Mesenchymal stem cell (in vitro differentiated cells and primary cell): ENCODE data around the gene PLEKHG5.
"Not testable (repeated sequence)": the region's sequence is repeated elsewhere in the genome, so short reads cannot be mapped to it uniquely, and the experiment has no call there.

Source experiments
- DNase-seq: peaks from one replicate; pipeline ENCODE4 v3.0.0-alpha.2; 2013
- H2AFZ ChIP-seq: one replicate; pipeline ENCODE4 v1.6.1; 2013; ENCODE audit warnings: low read depth, mild to moderate bottlenecking, control low read depth, inconsistent platforms, low read length, moderate library complexity
- H2AK5ac ChIP-seq: 2 replicates; pipeline ENCODE4 v1.6.1; 2013; ENCODE audit warnings: low read length, moderate library complexity, mild to moderate bottlenecking, inconsistent platforms; ENCODE audit not compliant: severe bottlenecking
- H2BK120ac ChIP-seq: one replicate; pipeline ENCODE4 v1.6.1; 2013; ENCODE audit warnings: low read depth, mild to moderate bottlenecking, inconsistent platforms, low read length, moderate library complexity
- H2BK12ac ChIP-seq, 2 experiments: one replicate each; pipeline ENCODE4 v1.6.1; 2013; ENCODE audit warnings: inconsistent platforms in 2 of 2, low read length in 2 of 2, mild to moderate bottlenecking in 2 of 2, moderate library complexity in 2 of 2, control low read depth in 1 of 2
- H2BK15ac ChIP-seq: one replicate; pipeline ENCODE4 v1.6.1; 2013; ENCODE audit warnings: mild to moderate bottlenecking, low read depth, inconsistent platforms; ENCODE audit not compliant: poor library complexity, severe bottlenecking
- H2BK5ac ChIP-seq: 2 replicates; pipeline ENCODE4 v1.6.1; 2013; ENCODE audit warnings: low read depth, mild to moderate bottlenecking, low read length, control low read depth, inconsistent platforms; ENCODE audit not compliant: poor library complexity, severe bottlenecking
- H3K14ac ChIP-seq, 2 experiments: one replicate each; pipeline ENCODE4 v1.6.1; 2013; ENCODE audit warnings: inconsistent platforms in 2 of 2, low read length in 2 of 2, control low read depth in 1 of 2, mild to moderate bottlenecking in 1 of 2, moderate library complexity in 1 of 2
- H3K18ac ChIP-seq, 2 experiments: one replicate each; pipeline ENCODE4 v1.6.1; 2013; ENCODE audit warnings: inconsistent platforms in 2 of 2, low read length in 2 of 2, control low read depth in 1 of 2, low read depth in 1 of 2, mild to moderate bottlenecking in 1 of 2
- H3K23ac ChIP-seq, 2 experiments: one replicate each; pipeline ENCODE4 v1.6.1; 2013; ENCODE audit warnings: inconsistent platforms in 2 of 2, low read length in 2 of 2, mild to moderate bottlenecking in 2 of 2, moderate library complexity in 2 of 2, control low read depth in 1 of 2
- H3K27ac ChIP-seq: 2 replicates; pipeline ENCODE4 v1.5.1; 2013; ENCODE audit warnings: mild to moderate bottlenecking, moderate library complexity, low read length, control low read depth, inconsistent platforms; ENCODE audit not compliant: poor library complexity, severe bottlenecking
- H3K27me3 ChIP-seq, 2 experiments: 2 replicates each; pipeline versions ENCODE4 v1.6.1 to v1.7.0; 2013; ENCODE audit warnings: low read length in 2 of 2, mild to moderate bottlenecking in 2 of 2, moderate library complexity in 2 of 2, control low read depth in 1 of 2, inconsistent platforms in 1 of 2; ENCODE audit not compliant: control insufficient read depth in 1 of 2, insufficient read depth in 1 of 2
- H3K36me3 ChIP-seq, 2 experiments: 2 replicates each; pipeline versions ENCODE4 v1.6.1 to v1.7.0; 2013; ENCODE audit warnings: low read length in 2 of 2, control low read depth in 1 of 2, inconsistent platforms in 1 of 2, low read depth in 1 of 2, mild to moderate bottlenecking in 1 of 2; ENCODE audit not compliant: insufficient read depth in 2 of 2, control insufficient read depth in 1 of 2
- H3K4ac ChIP-seq, 2 experiments: one replicate each; pipeline ENCODE4 v1.6.1; 2013; ENCODE audit warnings: inconsistent platforms in 2 of 2, low read length in 2 of 2, mild to moderate bottlenecking in 2 of 2, moderate library complexity in 2 of 2, control low read depth in 1 of 2, low read depth in 1 of 2
- H3K4me1 ChIP-seq: 2 replicates; pipeline ENCODE4 v1.6.1; 2013; ENCODE audit warnings: low read depth, low read length, control low read depth; ENCODE audit not compliant: control insufficient read depth, insufficient read depth
- H3K4me2 ChIP-seq: 2 replicates; pipeline ENCODE4 v1.6.1; 2013; ENCODE audit warnings: low read length, mild to moderate bottlenecking, inconsistent platforms; ENCODE audit not compliant: poor library complexity, severe bottlenecking
- H3K4me3 ChIP-seq, 2 experiments: 2 replicates each; pipeline versions ENCODE4 v1.5.1 to v1.7.0; 2013; ENCODE audit warnings: low read length in 2 of 2, mild to moderate bottlenecking in 2 of 2, control low read depth in 1 of 2, low read depth in 1 of 2; ENCODE audit not compliant: insufficient read depth in 1 of 2
- H3K79me1 ChIP-seq: replicated peaks from 2 replicates; pipeline ENCODE4 v1.6.1; 2013; ENCODE audit warnings: mild to moderate bottlenecking, control low read depth, low read length, inconsistent platforms; ENCODE audit not compliant: poor library complexity, severe bottlenecking
- H3K9ac ChIP-seq: 2 replicates; pipeline ENCODE4 v1.7.0; 2013; ENCODE audit warnings: mild to moderate bottlenecking, low read length, moderate library complexity
- H3K9me3 ChIP-seq: 2 replicates; pipeline ENCODE4 v1.7.0; 2013; ENCODE audit warnings: mild to moderate bottlenecking, low read length; ENCODE audit not compliant: control insufficient read depth
- H4K8ac ChIP-seq: one replicate; pipeline ENCODE4 v1.6.1; 2013; ENCODE audit warnings: inconsistent platforms, mild to moderate bottlenecking, low read length, moderate library complexity
- H4K91ac ChIP-seq: one replicate; pipeline ENCODE4 v1.6.1; 2013; ENCODE audit warnings: mild to moderate bottlenecking, low read length, inconsistent platforms
- WGBS: methylation state at CpG from one replicate; pipeline ENCODE4 v1.1.7; 2013; ENCODE audit warnings: mixed read lengths; 5-methylcytosine and 5-hydroxymethylcytosine counted together

Gene PLEKHG5

GRCh38 chr1:6460301-6461050 lies 31.0 kb downstream of the PLEKHG5 start:
- H3K4ac ChIP-seq = no peak overlapping the region
- H3K4me3 ChIP-seq = peak overlapping the region in 1 of 2 experiments; percentile 66
- no peak overlapping the region for H4K8ac ChIP-seq
- no peak overlapping the region for H3K23ac ChIP-seq
- no peaks in the 10 kb centered on the region for H3K79me1 ChIP-seq
- H3K18ac ChIP-seq = no peak overlapping the region
- H2BK12ac ChIP-seq = no peak overlapping the region
- no peak overlapping the region for H3K14ac ChIP-seq
- WGBS = 66% methylated on average over 34 of the region's 39 CpGs
- no peak overlapping the region for H2BK5ac ChIP-seq
- no peak overlapping the region for H2BK120ac ChIP-seq
- H3K4me1 ChIP-seq = peaks cover 5% of the 10 kb centered on the region
- no peak overlapping the region for H2AFZ ChIP-seq
- peaks cover 16 to 41% of the 10 kb centered on the region in 2 experiments for H3K36me3 ChIP-seq
- peaks cover 0 to 49% of the 10 kb centered on the region in 2 experiments for H3K27me3 ChIP-seq
- H3K27ac ChIP-seq = no peak overlapping the region
- no peak overlapping the region for H2AK5ac ChIP-seq
- H2BK15ac ChIP-seq = no peak overlapping the region
- DNase-seq = no peak
- no peaks in the 10 kb centered on the region for H3K9me3 ChIP-seq
- H3K9ac ChIP-seq = peak overlapping the region; percentile 49
- H4K91ac ChIP-seq = no peak overlapping the region
- H3K4me2 ChIP-seq = no peak overlapping the region

DNA sequence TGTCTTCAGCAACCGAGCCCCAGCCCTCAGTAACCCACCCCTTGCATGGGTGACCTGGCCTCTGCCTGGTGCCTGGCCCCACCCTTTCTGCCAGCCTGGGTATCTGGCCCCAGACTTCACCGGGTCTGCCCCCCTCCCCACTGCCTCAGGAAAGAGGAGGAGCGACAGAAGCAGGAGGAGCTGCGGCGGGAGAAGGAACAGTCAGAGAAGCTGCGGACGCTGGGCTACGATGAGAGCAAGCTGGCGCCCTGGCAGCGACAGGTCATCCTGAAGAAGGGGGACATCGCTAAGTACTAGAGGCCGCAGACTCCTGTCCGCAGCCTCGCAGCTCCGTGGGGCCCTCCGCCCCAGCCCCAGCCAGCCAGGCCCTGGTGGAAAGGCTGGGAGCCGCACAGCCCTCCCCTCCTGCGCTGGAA lies 31.6 kb downstream of the PLEKHG5 start:
- Histone ChIP-seq H3K4me3 (no peak overlapping the region), H2BK120ac (no peak overlapping the region), H3K79me1 (no peaks in the 10 kb centered on the region), H2AFZ (no peak overlapping the region), H3K4me2 (no peak overlapping the region), H3K4ac (no peak overlapping the region), H3K27ac (no peak overlapping the region), H4K91ac (no peak overlapping the region), H2BK12ac (no peak overlapping the region), H2AK5ac (no peak overlapping the region), H3K36me3 (peaks cover 16 to 37% of the 10 kb centered on the region in 2 experiments), H2BK15ac (no peak overlapping the region), H4K8ac (no peak overlapping the region), H2BK5ac (no peak overlapping the region), H3K14ac (no peak overlapping the region), H3K23ac (no peak overlapping the region), H3K18ac (no peak overlapping the region), H3K9me3 (no peaks in the 10 kb centered on the region), H3K27me3 (peaks cover 0 to 51% of the 10 kb centered on the region in 2 experiments), H3K4me1 (peaks cover 5% of the 10 kb centered on the region), H3K9ac (no peak overlapping the region)
- DNase-seq = peak; percentile 6
- 32% methylated on average over 18 of the region's 18 CpGs for WGBS

DNA sequence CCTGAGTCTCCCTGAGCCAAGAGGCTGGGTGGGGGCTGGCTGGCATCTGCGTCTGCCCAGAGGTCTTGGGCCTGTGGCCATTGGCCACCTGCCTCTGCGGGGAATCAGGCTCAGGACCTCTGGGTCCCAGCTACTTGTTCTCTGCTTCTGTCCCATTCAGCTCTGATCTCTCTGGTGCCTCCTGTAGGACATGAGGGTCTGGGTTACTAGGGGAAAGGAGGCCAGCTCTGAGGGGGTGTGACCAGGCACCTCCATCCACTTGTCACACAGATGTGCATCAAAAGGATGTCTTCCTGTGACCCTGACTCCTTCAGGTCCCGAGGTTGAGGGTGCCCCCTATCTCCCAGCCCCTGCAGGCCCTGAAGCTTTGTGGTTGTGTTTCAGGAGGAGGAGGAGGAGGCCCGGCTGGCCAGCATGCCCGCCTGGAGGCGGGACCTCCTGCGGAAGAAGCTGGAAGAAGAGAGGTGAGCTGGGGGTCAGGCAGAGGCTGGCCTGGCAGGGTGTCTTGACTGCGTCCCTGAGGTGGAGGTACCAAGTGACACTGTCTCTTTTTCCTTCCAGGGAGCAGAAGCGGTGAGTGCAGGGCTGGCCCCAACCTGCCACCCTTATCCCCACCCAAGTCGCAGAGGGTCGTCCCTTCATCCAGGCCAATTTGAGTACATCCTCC lies 34.5 kb downstream of the PLEKHG5 start:
- DNase-seq = no peak
- H3K36me3 ChIP-seq = peaks cover 3 to 17% of the 10 kb centered on the region in 2 experiments
- no peak overlapping the region for H3K4me3 ChIP-seq
- H2BK5ac ChIP-seq = no peak overlapping the region
- no peak overlapping the region for H4K91ac ChIP-seq
- H3K27me3 ChIP-seq = peaks cover 0 to 68% of the 10 kb centered on the region in 2 experiments
- H3K14ac ChIP-seq = no peak overlapping the region
- H3K9ac ChIP-seq = no peak overlapping the region
- H3K18ac ChIP-seq = no peak overlapping the region
- no peak overlapping the region for H2BK15ac ChIP-seq
- no peak overlapping the region for H2AK5ac ChIP-seq
- no peak overlapping the region for H2BK12ac ChIP-seq
- H2AFZ ChIP-seq = no peak overlapping the region
- no peak overlapping the region for H3K27ac ChIP-seq
- H3K4ac ChIP-seq = no peak overlapping the region
- no peaks in the 10 kb centered on the region for H3K9me3 ChIP-seq
- 85% methylated on average over 8 of the region's 11 CpGs for WGBS
- H3K4me1 ChIP-seq = peaks cover 5% of the 10 kb centered on the region
- H3K4me2 ChIP-seq = no peak overlapping the region
- H4K8ac ChIP-seq = no peak overlapping the region
- H3K79me1 ChIP-seq = no peaks in the 10 kb centered on the region
- H3K23ac ChIP-seq = no peak overlapping the region
- no peak overlapping the region for H2BK120ac ChIP-seq

DNA sequence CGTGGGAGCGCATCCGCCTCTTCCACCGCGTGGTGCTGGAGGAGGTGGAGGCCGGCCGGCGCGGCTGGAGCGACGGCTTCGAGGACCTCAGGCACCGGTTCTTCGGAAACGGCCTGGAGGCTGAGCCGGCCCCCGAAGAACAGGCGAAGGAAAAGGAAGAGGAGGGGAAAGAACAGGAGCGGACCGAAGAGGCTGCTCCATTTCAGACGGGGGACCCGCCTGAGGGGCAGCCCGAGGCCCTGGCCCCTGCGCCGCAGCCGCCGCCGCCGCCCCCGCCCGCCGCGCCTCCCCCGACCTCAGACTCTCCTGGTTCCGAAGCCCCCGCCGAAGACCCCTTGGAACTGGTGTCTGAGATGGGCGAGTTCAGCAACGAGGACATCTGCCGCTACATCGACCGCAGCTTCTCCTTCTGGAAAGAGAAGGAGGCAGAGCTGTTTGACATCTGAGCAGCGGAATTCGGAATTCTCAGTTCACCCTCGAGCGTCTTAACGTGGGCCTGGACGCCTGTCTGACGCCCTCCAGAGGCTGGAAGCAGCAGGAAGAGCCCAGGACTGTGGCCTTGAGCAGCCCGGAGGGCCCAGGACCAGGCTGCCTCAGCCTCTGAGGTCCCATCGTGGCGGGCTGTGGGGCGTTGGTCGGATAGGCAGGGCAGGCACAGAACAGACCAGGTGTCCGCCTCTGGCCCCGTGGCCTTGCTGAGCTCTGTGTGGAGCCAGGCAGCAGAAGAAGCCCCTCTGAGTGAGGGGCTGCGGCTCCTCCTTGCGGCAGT lies 35.5 kb downstream of the PLEKHG5 start:
- H3K9me3 ChIP-seq, H2BK5ac ChIP-seq, H3K9ac ChIP-seq, H2AFZ ChIP-seq, H3K36me3 ChIP-seq, H3K23ac ChIP-seq, H3K4me1 ChIP-seq, DNase-seq, H4K8ac ChIP-seq, H3K79me1 ChIP-seq, H3K18ac ChIP-seq, H3K4me3 ChIP-seq, H4K91ac ChIP-seq, H2BK15ac ChIP-seq, H3K14ac ChIP-seq, H3K4me2 ChIP-seq, H3K27ac ChIP-seq, H2BK12ac ChIP-seq, H3K4ac ChIP-seq, H2AK5ac ChIP-seq, H2BK120ac ChIP-seq: not testable (repeated sequence)
- peaks cover 10 to 67% of the 10 kb centered on the region in 2 experiments for H3K27me3 ChIP-seq
- 85% methylated on average over 54 of the region's 58 CpGs for WGBS
